HepG2 (cell line): ENCODE data around the gene B3GNT9. TPM values are rescaled to one million over a fixed set of nuclear protein-coding genes. Genes with fewer than 3 reads are reported as not detected.

Experiments
- GFI1 ChIP-seq: sonication (generic); formaldehyde crosslinking; IDR thresholded peaks from 2 replicates; pipeline ENCODE4 v1.5.0; 2020; ENCODE audit warnings: missing genetic modification reagents, mild to moderate bottlenecking, borderline replicate concordance
- KDM6A ChIP-seq: IDR thresholded peaks from 2 replicates; pipeline ENCODE4 v1.6.1; 2016; ENCODE audit warnings: low read depth
- NAIF1 ChIP-seq: sonication (generic); formaldehyde crosslinking; IDR thresholded peaks from 2 replicates; pipeline ENCODE4 v1.5.0; 2020; ENCODE audit warnings: mild to moderate bottlenecking, missing genetic modification reagents, borderline replicate concordance
- NCOA1 ChIP-seq: sonication (generic); formaldehyde crosslinking; IDR thresholded peaks from 2 replicates; pipeline ENCODE4 v1.9.0; 2021; ENCODE audit warnings: missing genetic modification reagents
- NFRKB ChIP-seq: fragments of 450-650 bp; IDR thresholded peaks from 2 replicates; pipeline ENCODE4 v1.6.1; 2017
- SNAI1 ChIP-seq: sonication (generic); formaldehyde crosslinking; IDR thresholded peaks from 2 replicates; pipeline ENCODE4 v1.5.0; 2020; ENCODE audit warnings: mild to moderate bottlenecking, missing genetic modification reagents, borderline replicate concordance
- SRF ChIP-seq: IDR thresholded peaks from 2 replicates; pipeline ENCODE4 v1.6.1; 2011; ENCODE audit warnings: mild to moderate bottlenecking, low read depth, low read length, moderate library complexity
- TBX2 ChIP-seq: sonication (generic); formaldehyde crosslinking; IDR thresholded peaks from 2 replicates; pipeline ENCODE4 v1.5.0; 2020; ENCODE audit warnings: missing genetic modification reagents, mild to moderate bottlenecking, borderline replicate concordance
- ZNF530 ChIP-seq: sonication (generic); formaldehyde crosslinking; IDR thresholded peaks from 2 replicates; pipeline ENCODE4 v1.5.0; 2020; ENCODE audit warnings: low read depth, mild to moderate bottlenecking, missing genetic modification reagents
- ZNF549 ChIP-seq: sonication (generic); formaldehyde crosslinking; IDR thresholded peaks from 2 replicates; pipeline ENCODE4 v1.5.0; 2020; ENCODE audit warnings: missing genetic modification reagents
- ZNF567 ChIP-seq: sonication (generic); formaldehyde crosslinking; IDR thresholded peaks from 2 replicates; pipeline ENCODE4 v1.8.1; 2023; ENCODE audit warnings: mild to moderate bottlenecking, missing genetic modification reagents, borderline replicate concordance
- ZNF761 ChIP-seq: sonication (generic); formaldehyde crosslinking; conservative IDR thresholded peaks from 2 replicates; pipeline ENCODE4 v1.4.0; 2020; ENCODE audit warnings: mild to moderate bottlenecking, missing genetic modification reagents
- ZNF775 ChIP-seq: sonication (generic); formaldehyde crosslinking; IDR thresholded peaks from 2 replicates; pipeline ENCODE4 v1.4.0; 2020; ENCODE audit warnings: missing genetic modification reagents, mild to moderate bottlenecking, moderate library complexity, borderline replicate concordance
- ZNF83 ChIP-seq: sonication (generic); formaldehyde crosslinking; IDR thresholded peaks from 2 replicates; pipeline ENCODE4 v1.4.0; 2020; ENCODE audit warnings: missing genetic modification reagents, mild to moderate bottlenecking, borderline replicate concordance
- ZNF839 ChIP-seq: sonication (generic); formaldehyde crosslinking; IDR thresholded peaks from 2 replicates; pipeline ENCODE4 v1.4.0; 2020; ENCODE audit warnings: missing genetic modification reagents, mild to moderate bottlenecking, borderline replicate concordance
- ZSCAN9 ChIP-seq: IDR thresholded peaks from 2 replicates; pipeline ENCODE4 v1.6.1; 2016; ENCODE audit warnings: borderline replicate concordance
- polyA plus RNA-seq, 8 experiments: library from polyadenylated mRNA; depleted of rRNA in 3 of 8; stranded (reverse) in 7 of 8; unstranded in 1 of 8; fragments of >200 nt; fragmentation: Illumina TruSeq in 4 of 8; extraction: Trizol in 4 of 8; gene quantifications; 2 replicates each; pipeline versions ENCODE4 v1.2.1 to v1.2.3, GENCODE V29; 2011 to 2016; ENCODE audit warnings: low read depth in 4 of 8, missing spikeins in 1 of 8, mixed read lengths in 1 of 8; ENCODE audit not compliant: insufficient read depth in 1 of 8
- total RNA-seq, 5 experiments: library from RNA; depleted of rRNA; stranded (reverse); fragments of >200 nt; fragmentation: Illumina TruSeq; extraction: Trizol; gene quantifications; 2 replicates each; pipeline ENCODE4 v1.2.3, GENCODE V29; 2016; ENCODE audit warnings: low read depth in 1 of 5
- TF ChIP-seq, protein P1 (sequence below): sonication (generic); formaldehyde crosslinking; IDR thresholded peaks from 2 replicates; pipeline ENCODE4 v1.4.0; 2020; ENCODE audit warnings: low read depth, mild to moderate bottlenecking, missing genetic modification reagents
- TF ChIP-seq, protein P2 (sequence below): sonication (generic); formaldehyde crosslinking; conservative IDR thresholded peaks from 2 replicates; pipeline ENCODE4 v1.4.0; 2020; ENCODE audit warnings: missing genetic modification reagents
- TF ChIP-seq, protein P3 (sequence below): sonication (generic); formaldehyde crosslinking; IDR thresholded peaks from 2 replicates; pipeline ENCODE4 v1.4.0; 2020; ENCODE audit warnings: mild to moderate bottlenecking, missing genetic modification reagents
- TF ChIP-seq, protein P4 (sequence below): sonication (generic); formaldehyde crosslinking; IDR thresholded peaks from 2 replicates; pipeline ENCODE4 v1.5.0; 2020; ENCODE audit warnings: missing genetic modification reagents, mild to moderate bottlenecking, borderline replicate concordance
- TF ChIP-seq, protein P5 (sequence below): sonication (generic); formaldehyde crosslinking; IDR thresholded peaks from 2 replicates; pipeline ENCODE4 v1.5.0; 2020; ENCODE audit warnings: mild to moderate bottlenecking, missing genetic modification reagents
- TF ChIP-seq, protein P6 (sequence below): sonication (generic); formaldehyde crosslinking; IDR thresholded peaks from 2 replicates; pipeline ENCODE4 v1.4.0; 2020; ENCODE audit warnings: missing genetic modification reagents, low read depth, mild to moderate bottlenecking, borderline replicate concordance

B3GNT9 gene
- total and polyA plus RNA-seq, 2 of the 13 experiments (the other 11 are each of a cell fraction or from before 2014, with no cell fraction given) = 1.5 to 3.1 TPM

DNA sequence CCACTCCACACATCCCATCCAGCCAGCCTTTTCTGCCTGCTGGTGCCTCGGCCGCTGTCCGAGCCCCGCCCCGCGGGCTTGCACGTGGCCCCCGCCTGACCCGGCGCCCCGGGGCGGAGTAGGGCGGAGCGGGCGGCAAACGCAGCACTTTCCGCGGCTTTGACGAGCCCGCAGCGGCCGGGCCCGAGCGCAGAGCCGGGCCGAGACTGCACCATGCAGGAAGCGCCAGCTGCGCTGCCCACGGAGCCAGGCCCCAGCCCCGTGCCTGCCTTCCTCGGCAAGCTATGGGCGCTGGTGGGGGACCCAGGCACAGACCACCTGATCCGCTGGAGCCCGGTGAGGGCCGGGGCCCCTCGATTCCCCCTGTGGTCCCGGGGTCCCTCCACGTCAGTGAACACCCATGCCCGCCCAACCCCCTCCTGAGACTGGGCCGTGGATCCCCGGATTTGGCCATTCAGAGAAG is 13.8 kb upstream of the B3GNT9 start, which contains the start of gene HSF4 (continued):
- TF ChIP-seq, protein P1, sequence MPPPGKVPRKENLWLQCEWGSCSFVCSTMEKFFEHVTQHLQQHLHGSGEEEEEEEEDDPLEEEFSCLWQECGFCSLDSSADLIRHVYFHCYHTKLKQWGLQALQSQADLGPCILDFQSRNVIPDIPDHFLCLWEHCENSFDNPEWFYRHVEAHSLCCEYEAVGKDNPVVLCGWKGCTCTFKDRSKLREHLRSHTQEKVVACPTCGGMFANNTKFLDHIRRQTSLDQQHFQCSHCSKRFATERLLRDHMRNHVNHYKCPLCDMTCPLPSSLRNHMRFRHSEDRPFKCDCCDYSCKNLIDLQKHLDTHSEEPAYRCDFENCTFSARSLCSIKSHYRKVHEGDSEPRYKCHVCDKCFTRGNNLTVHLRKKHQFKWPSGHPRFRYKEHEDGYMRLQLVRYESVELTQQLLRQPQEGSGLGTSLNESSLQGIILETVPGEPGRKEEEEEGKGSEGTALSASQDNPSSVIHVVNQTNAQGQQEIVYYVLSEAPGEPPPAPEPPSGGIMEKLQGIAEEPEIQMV (CRISPR knock-in tag) = peak; percentile 72; the same call in 1 of the 2 replicates
- TF ChIP-seq ZNF761 (CRISPR knock-in tag) (0 out of 2 replicates have a peak, but pooled peaks have one; percentile 37), SNAI1 (CRISPR knock-in tag) (no peak), GFI1 (CRISPR knock-in tag) (no peak; the same call in 1 of the 2 replicates), ZNF775 (CRISPR knock-in tag) (no peak), TBX2 (CRISPR knock-in tag) (peak; percentile 96), ZNF83 (CRISPR knock-in tag) (no peak), NFRKB (no peak), KDM6A (CRISPR knock-in tag) (no peak), NCOA1 (CRISPR knock-in tag) (no peak), SRF (no peak), NAIF1 (CRISPR knock-in tag) (no peak), ZNF549 (CRISPR knock-in tag) (0 out of 2 replicates have a peak, but pooled peaks have one; percentile 52), ZSCAN9 (CRISPR knock-in tag) (peak; percentile 87; the same call in 1 of the 2 replicates), ZNF839 (CRISPR knock-in tag) (no peak), ZNF530 (CRISPR knock-in tag) (0 out of 2 replicates have a peak, but pooled peaks have one; percentile 70), ZNF567 (peak; percentile 6; the same call in 1 of the 2 replicates)
- TF ChIP-seq, protein P2, sequence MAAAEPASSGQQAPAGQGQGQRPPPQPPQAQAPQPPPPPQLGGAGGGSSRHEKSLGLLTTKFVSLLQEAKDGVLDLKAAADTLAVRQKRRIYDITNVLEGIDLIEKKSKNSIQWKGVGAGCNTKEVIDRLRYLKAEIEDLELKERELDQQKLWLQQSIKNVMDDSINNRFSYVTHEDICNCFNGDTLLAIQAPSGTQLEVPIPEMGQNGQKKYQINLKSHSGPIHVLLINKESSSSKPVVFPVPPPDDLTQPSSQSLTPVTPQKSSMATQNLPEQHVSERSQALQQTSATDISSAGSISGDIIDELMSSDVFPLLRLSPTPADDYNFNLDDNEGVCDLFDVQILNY (CRISPR knock-in tag) = peak; percentile 77; the same call in 1 of the 2 replicates
- TF ChIP-seq, protein P3, sequence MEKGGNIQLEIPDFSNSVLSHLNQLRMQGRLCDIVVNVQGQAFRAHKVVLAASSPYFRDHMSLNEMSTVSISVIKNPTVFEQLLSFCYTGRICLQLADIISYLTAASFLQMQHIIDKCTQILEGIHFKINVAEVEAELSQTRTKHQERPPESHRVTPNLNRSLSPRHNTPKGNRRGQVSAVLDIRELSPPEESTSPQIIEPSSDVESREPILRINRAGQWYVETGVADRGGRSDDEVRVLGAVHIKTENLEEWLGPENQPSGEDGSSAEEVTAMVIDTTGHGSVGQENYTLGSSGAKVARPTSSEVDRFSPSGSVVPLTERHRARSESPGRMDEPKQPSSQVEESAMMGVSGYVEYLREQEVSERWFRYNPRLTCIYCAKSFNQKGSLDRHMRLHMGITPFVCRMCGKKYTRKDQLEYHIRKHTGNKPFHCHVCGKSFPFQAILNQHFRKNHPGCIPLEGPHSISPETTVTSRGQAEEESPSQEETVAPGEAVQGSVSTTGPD (CRISPR knock-in tag) = no peak
- TF ChIP-seq, protein P4, sequence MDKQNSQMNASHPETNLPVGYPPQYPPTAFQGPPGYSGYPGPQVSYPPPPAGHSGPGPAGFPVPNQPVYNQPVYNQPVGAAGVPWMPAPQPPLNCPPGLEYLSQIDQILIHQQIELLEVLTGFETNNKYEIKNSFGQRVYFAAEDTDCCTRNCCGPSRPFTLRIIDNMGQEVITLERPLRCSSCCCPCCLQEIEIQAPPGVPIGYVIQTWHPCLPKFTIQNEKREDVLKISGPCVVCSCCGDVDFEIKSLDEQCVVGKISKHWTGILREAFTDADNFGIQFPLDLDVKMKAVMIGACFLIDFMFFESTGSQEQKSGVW (CRISPR knock-in tag) = no peak
- TF ChIP-seq, protein P5, sequence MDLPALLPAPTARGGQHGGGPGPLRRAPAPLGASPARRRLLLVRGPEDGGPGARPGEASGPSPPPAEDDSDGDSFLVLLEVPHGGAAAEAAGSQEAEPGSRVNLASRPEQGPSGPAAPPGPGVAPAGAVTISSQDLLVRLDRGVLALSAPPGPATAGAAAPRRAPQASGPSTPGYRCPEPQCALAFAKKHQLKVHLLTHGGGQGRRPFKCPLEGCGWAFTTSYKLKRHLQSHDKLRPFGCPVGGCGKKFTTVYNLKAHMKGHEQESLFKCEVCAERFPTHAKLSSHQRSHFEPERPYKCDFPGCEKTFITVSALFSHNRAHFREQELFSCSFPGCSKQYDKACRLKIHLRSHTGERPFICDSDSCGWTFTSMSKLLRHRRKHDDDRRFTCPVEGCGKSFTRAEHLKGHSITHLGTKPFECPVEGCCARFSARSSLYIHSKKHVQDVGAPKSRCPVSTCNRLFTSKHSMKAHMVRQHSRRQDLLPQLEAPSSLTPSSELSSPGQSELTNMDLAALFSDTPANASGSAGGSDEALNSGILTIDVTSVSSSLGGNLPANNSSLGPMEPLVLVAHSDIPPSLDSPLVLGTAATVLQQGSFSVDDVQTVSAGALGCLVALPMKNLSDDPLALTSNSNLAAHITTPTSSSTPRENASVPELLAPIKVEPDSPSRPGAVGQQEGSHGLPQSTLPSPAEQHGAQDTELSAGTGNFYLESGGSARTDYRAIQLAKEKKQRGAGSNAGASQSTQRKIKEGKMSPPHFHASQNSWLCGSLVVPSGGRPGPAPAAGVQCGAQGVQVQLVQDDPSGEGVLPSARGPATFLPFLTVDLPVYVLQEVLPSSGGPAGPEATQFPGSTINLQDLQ (CRISPR knock-in tag) = peak; percentile 74; the same call in 1 of the 2 replicates
- TF ChIP-seq, protein P6, sequence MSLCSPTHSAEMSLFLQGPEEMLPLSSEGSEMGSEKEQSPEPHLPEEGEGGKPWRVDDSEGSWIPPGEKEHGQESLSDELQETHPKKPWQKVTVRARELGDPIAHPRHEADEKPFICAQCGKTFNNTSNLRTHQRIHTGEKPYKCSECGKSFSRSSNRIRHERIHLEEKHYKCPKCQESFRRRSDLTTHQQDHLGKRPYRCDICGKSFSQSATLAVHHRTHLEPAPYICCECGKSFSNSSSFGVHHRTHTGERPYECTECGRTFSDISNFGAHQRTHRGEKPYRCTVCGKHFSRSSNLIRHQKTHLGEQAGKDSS = peak; percentile 74; the same call in 1 of the 2 replicates
